ENCODE data around the gene PLPPR1.

PLPPR1 gene

GRCh38 chr9:101158361-101158760 lies 129.8 kb downstream of the PLPPR1 start:
- Histone ChIP-seq H3K36me3 (ENCODE audit: control insufficient read depth, insufficient read depth, low read length) (no peaks in the 10 kb centered on the region), H3K4me3 (replicated peaks; ENCODE audit: low read depth, low read length) (no peak overlapping the region), H3K27me3 (replicated peaks; ENCODE audit: control insufficient read depth, insufficient read depth, low read length) (no peaks in the 10 kb centered on the region)
- no peak for DNase-seq (ENCODE audit: extremely low read depth, insufficient read length)
- TF ChIP-seq, protein P1, sequence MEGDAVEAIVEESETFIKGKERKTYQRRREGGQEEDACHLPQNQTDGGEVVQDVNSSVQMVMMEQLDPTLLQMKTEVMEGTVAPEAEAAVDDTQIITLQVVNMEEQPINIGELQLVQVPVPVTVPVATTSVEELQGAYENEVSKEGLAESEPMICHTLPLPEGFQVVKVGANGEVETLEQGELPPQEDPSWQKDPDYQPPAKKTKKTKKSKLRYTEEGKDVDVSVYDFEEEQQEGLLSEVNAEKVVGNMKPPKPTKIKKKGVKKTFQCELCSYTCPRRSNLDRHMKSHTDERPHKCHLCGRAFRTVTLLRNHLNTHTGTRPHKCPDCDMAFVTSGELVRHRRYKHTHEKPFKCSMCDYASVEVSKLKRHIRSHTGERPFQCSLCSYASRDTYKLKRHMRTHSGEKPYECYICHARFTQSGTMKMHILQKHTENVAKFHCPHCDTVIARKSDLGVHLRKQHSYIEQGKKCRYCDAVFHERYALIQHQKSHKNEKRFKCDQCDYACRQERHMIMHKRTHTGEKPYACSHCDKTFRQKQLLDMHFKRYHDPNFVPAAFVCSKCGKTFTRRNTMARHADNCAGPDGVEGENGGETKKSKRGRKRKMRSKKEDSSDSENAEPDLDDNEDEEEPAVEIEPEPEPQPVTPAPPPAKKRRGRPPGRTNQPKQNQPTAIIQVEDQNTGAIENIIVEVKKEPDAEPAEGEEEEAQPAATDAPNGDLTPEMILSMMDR (IDR thresholded peaks at IDR 0.05; ENCODE audit: insufficient read depth, low read length, poor library complexity, severe bottlenecking) = no peak

DNA sequence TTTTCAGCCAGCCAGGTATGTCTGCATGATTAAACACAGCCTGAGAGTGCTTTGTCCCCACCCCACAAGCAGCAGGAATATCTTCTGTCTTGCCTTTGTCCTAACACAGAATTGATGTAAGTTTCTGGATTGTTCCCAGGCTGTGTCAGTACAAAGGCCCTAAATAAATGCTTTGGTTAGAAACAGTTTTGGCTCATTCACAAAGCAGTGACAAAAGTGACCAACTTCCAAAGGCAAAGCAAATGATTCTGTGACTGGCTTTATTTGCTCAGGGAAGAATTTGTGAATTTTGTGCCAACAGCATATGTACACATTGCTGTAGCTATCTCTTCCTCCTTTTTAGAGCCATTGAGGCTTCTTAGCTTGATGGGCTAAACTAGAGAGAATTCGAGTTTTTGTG lies 133.7 kb downstream of the PLPPR1 start:
- Histone ChIP-seq H3K4me3 (replicated peaks; ENCODE audit: low read depth, low read length) (no peak overlapping the region), H3K27me3 (replicated peaks; ENCODE audit: control insufficient read depth, insufficient read depth, low read length) (no peaks in the 10 kb centered on the region), H3K36me3 (ENCODE audit: control insufficient read depth, insufficient read depth, low read length) (no peaks in the 10 kb centered on the region)
- TF ChIP-seq, protein P1 (IDR thresholded peaks at IDR 0.05; ENCODE audit: insufficient read depth, low read length, poor library complexity, severe bottlenecking) = no peak
- no peak for DNase-seq (ENCODE audit: extremely low read depth, insufficient read length)

DNA sequence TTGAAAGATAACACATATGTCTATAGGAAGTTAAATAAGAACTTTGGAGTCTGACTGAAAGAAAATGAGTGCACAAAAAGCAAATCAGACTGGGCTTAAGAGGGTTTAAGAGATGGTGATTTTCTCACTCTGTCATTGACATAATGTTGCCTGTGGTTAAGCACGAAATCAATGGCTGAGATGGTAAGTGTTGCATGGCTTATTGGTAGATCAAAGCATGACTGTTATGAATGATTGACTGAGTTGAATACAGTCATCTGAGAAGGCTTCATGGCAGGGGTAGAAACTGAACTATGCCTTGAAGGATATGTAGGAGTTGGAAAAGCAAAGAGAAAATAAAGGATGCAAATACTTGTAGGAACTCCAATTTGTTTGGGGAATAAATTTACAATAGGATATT lies 136.6 kb downstream of the PLPPR1 start:
- Histone ChIP-seq H3K36me3 (ENCODE audit: control insufficient read depth, insufficient read depth, low read length) (no peaks in the 10 kb centered on the region), H3K4me3 (replicated peaks; ENCODE audit: low read depth, low read length) (no peak overlapping the region), H3K27me3 (replicated peaks; ENCODE audit: control insufficient read depth, insufficient read depth, low read length) (no peaks in the 10 kb centered on the region)
- TF ChIP-seq, protein P1 (IDR thresholded peaks at IDR 0.05; ENCODE audit: insufficient read depth, low read length, poor library complexity, severe bottlenecking) = no peak
- DNase-seq (ENCODE audit: extremely low read depth, insufficient read length) = no peak

GRCh38 chr9:101167490-101168134 lies 139.1 kb downstream of the PLPPR1 start:
- TF ChIP-seq, protein P1 (IDR thresholded peaks at IDR 0.05; ENCODE audit: insufficient read depth, low read length, poor library complexity, severe bottlenecking) = no peak
- Histone ChIP-seq H3K4me3 (replicated peaks; ENCODE audit: low read depth, low read length) (no peak overlapping the region), H3K36me3 (ENCODE audit: control insufficient read depth, insufficient read depth, low read length) (no peaks in the 10 kb centered on the region), H3K27me3 (replicated peaks; ENCODE audit: control insufficient read depth, insufficient read depth, low read length) (no peaks in the 10 kb centered on the region)
- no peak for DNase-seq (ENCODE audit: extremely low read depth, insufficient read length)

DNA sequence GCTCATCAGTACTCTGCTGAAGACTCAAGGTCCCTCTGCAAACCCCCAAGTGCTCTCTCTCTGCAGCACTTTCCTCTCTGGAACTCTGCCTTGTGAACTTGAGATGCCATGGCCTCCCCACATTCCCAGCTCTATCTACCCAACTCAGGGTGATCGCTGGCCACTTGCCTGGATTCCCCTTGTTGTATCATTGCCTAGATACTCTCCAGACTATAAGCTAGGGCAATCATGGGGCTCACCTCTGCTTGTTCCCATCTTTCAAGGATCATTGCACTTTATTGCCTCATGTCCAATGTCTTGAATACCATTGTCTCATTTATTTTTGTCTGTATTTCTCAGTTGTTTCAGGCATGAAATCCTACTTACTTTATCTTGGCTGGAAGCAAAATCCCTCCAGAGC lies 144.1 kb downstream of the PLPPR1 start:
- DNase-seq (ENCODE audit: extremely low read depth, insufficient read length) = no peak
- Histone ChIP-seq H3K27me3 (replicated peaks; ENCODE audit: control insufficient read depth, insufficient read depth, low read length) (no peaks in the 10 kb centered on the region), H3K36me3 (ENCODE audit: control insufficient read depth, insufficient read depth, low read length) (no peaks in the 10 kb centered on the region), H3K4me3 (replicated peaks; ENCODE audit: low read depth, low read length) (no peak overlapping the region)
- TF ChIP-seq, protein P1 (IDR thresholded peaks at IDR 0.05; ENCODE audit: insufficient read depth, low read length, poor library complexity, severe bottlenecking) = no peak

DNA sequence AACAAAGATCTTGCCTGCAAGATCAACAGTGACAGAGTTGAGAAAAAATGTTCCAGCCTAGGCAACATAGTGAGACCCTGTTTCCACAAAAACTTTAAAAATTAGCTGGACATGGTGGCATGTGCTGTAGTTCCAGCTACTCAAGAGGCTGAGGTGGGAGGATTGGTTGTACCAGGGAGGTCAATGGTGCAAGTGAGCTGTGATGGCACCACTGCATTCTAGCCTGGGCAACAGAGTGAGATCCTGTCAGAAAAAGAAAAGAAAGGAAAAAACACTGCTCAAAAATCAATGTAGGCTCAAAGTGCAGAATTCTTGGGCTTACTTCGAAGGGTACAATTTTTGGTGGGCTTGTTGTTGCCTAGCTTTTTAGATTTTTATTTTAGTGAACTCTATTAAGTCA lies 145.4 kb downstream of the PLPPR1 start:
- no peaks in the 10 kb centered on the region for H3K27me3 ChIP-seq (replicated peaks; ENCODE audit: control insufficient read depth, insufficient read depth, low read length)
- no peak overlapping the region for H3K4me3 ChIP-seq (replicated peaks; ENCODE audit: low read depth, low read length)
- no peaks in the 10 kb centered on the region for H3K36me3 ChIP-seq (ENCODE audit: control insufficient read depth, insufficient read depth, low read length)
- TF ChIP-seq, protein P1 (IDR thresholded peaks at IDR 0.05; ENCODE audit: insufficient read depth, low read length, poor library complexity, severe bottlenecking) = no peak
- DNase-seq (ENCODE audit: extremely low read depth, insufficient read length) = no peak
